GM18520 (cell line): ENCODE data around the gene ABLIM3.

ENCODE experiments used
- ATAC-seq: cut with Tn5 transposase; IDR thresholded peaks from one replicate; pipeline ENCODE4 v1.9.1; 2021; ENCODE audit not compliant: unreplicated experiment

Gene ABLIM3

DNA sequence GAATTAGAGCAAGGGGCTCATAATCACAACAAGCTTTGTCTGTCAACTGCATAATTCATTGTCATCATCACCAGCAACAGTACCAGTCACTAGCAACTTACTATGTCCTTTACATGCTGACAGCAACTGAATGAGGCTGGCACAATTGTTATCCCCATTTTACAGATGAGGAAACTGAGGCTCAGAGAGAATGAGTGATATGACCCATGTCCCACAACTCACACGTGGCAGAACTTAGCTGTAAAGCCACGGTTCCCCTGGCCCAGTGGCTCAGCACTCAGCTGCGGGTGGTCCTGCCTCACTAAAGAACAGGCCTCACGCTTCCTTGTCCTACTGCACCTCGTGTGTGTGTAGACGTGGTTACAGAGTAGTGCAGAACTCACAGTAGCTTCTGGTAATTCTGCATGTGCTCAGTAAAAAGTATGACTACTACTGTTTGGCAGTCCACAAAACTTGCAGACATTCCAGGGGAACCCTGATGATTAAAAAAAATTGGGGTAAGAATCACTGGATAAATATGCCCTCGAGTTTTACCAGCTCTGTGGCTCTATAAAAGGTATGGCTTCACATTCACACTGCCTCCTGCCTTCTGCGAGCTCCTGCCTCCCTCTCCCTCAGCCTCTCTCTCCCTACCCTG lies 160.6 kb downstream of the ABLIM3 start:
- ATAC-seq = no peak

DNA sequence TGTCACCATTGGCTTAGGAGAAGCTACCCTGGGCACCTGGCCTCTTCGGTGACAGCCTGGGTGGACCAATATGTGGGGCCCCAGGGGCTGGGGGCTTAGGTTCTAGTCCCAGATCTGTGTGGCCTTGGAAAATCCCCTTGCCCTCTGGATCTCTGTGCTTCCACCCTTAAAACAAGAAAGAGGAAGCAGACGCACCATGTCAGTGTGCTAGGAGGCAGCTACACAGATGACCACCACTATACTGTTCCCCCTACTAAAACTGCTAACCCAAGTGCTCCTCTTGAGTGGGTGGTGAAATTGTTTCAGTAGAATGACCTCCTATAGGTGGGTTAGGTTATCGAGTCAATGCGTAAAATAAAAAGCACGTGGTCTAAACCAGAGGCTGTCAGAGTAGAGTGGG lies 161.3 kb downstream of the ABLIM3 start:
- no peak for ATAC-seq

- ATAC-seq = no peak
These were observed 161.9 kb downstream of the ABLIM3 start for GRCh38 chr5:149303210-149303609.

- no peak for ATAC-seq
These were observed 163.1 kb downstream of the ABLIM3 start for GRCh38 chr5:149304195-149305078.

DNA sequence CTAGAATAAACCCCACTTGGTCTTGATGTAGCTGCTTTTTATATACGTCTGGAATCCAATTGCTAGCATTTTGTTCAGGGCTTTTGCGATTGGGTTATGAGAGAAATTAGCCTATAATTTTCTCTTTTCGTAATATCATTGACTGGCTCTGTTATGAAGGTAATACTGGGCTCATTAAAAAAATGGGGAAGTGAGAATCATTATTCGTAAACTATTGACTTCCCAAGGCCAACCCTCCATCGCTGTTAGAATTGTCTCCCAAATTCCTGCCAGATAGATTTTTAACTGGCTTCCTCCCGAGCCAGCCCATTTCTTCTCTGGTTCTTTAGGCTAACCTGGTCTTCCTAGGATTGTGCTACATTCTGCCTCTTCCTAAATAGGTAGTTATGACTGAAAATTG lies 168.1 kb downstream of the ABLIM3 start:
- ATAC-seq = no peak
